Measurements from ENCODE around the gene SP3.

The SP3 gene

GRCh38 chr2:173884025-173884802 is 81.0 kb downstream of the SP3 start:
- peak; percentile 40 for DNase-seq

- no peak for DNase-seq
Measured at GRCh38 chr2:173881886-173882285, 83.3 kb downstream of the SP3 start.

GRCh38 chr2:173881461-173881860 is 83.7 kb downstream of the SP3 start:
- DNase-seq = no peak

GRCh38 chr2:173880561-173880960 is 84.6 kb downstream of the SP3 start:
- no peak for DNase-seq

GRCh38 chr2:173876833-173877413 is 88.2 kb downstream of the SP3 start:
- no peak for DNase-seq

- no peak for DNase-seq
Measured at GRCh38 chr2:173874894-173875237, 90.3 kb downstream of the SP3 start.

- no peak for DNase-seq
Measured at GRCh38 chr2:173874003-173874893, 90.9 kb downstream of the SP3 start.

GRCh38 chr2:173872714-173873113 is 92.5 kb downstream of the SP3 start:
- DNase-seq = no peak

GRCh38 chr2:173869244-173870229 is 95.6 kb downstream of the SP3 start:
- no peak for DNase-seq

GRCh38 chr2:173868406-173868805 is 96.8 kb downstream of the SP3 start:
- no peak for DNase-seq

- no peak for DNase-seq
Measured at GRCh38 chr2:173866874-173867618, 98.1 kb downstream of the SP3 start.

GRCh38 chr2:173865971-173866873 is 99.0 kb downstream of the SP3 start:
- DNase-seq = no peak

- DNase-seq = no peak
Measured at GRCh38 chr2:173862612-173863217, 102.5 kb downstream of the SP3 start.

- no peak for DNase-seq
Measured at GRCh38 chr2:173860566-173860965, 104.6 kb downstream of the SP3 start.

GRCh38 chr2:173860082-173860481 is 105.1 kb downstream of the SP3 start:
- DNase-seq = no peak

- no peak for DNase-seq
Measured at GRCh38 chr2:173858291-173858731, 106.9 kb downstream of the SP3 start.

Measured in CD4-positive, alpha-beta T cell treated with Interleukin-17A for 1 hour (primary cell).